Tibial nerve (tissue), 4 donors: ENCODE measurements around the gene MMP14.

Experiments used
- EP300 ChIP-seq, 2 donors: sonication (generic); formaldehyde crosslinking; IDR thresholded peaks; one replicate each; pipeline ENCODE4 v1.6.1; 2017; ENCODE audit warnings: antibody characterized with exemption in 2 of 2, mild to moderate bottlenecking in 1 of 2
- POLR2A ChIP-seq, 2 donors: fragments of 450-650 bp; IDR thresholded peaks; one replicate each; pipeline ENCODE4 v1.6.1; 2017; ENCODE audit warnings: antibody characterized with exemption in 2 of 2, mild to moderate bottlenecking in 2 of 2, moderate library complexity in 2 of 2
- TF ChIP-seq, protein P1 (sequence below), 5 experiments: fragments of 200-600 bp in 3 of 5; fragments of 450-650 bp in 2 of 5; sonication (generic) in 3 of 5; IDR thresholded peaks; one replicate each; pipeline ENCODE4 v1.5.1; 2016 to 2019; ENCODE audit warnings: antibody characterized with exemption in 5 of 5, mild to moderate bottlenecking in 3 of 5, moderate library complexity in 2 of 5

DNA sequence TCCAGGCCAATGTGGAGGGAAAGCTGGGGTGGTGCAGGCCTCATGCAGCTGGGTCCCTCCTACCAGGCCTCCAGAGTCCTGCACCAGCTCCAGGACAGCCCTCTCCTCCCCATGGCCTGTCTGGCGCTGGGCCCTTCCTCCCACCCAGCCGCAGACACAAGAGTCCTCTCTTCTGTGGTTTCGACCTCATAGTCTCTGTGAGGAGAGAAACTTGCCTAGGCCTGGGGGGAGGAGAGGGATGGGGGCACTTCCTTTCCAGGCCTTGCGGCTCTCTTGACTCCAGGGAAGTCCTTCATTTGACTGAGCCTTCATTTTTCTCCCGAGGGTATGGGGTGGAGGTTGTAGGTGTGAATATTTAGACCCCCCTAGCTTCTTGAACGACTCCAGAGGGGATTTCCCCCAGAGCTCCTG lies 2.3 kb downstream of the MMP14 start:
- TF ChIP-seq, protein P1, sequence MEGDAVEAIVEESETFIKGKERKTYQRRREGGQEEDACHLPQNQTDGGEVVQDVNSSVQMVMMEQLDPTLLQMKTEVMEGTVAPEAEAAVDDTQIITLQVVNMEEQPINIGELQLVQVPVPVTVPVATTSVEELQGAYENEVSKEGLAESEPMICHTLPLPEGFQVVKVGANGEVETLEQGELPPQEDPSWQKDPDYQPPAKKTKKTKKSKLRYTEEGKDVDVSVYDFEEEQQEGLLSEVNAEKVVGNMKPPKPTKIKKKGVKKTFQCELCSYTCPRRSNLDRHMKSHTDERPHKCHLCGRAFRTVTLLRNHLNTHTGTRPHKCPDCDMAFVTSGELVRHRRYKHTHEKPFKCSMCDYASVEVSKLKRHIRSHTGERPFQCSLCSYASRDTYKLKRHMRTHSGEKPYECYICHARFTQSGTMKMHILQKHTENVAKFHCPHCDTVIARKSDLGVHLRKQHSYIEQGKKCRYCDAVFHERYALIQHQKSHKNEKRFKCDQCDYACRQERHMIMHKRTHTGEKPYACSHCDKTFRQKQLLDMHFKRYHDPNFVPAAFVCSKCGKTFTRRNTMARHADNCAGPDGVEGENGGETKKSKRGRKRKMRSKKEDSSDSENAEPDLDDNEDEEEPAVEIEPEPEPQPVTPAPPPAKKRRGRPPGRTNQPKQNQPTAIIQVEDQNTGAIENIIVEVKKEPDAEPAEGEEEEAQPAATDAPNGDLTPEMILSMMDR (IDR thresholded peaks at IDR 0.05), result no peak
- no peak for TF ChIP-seq POLR2A (IDR thresholded peaks at IDR 0.05)
- TF ChIP-seq EP300 (IDR thresholded peaks at IDR 0.05), result peak in 1 of 2 donors; percentile 61
